Measurements from ENCODE around the gene TMEM259. TPM values are rescaled to one million over a fixed set of nuclear protein-coding genes. Genes with fewer than 3 reads are reported as not detected.
A peak's percentile ranks its signal among the peaks of the same experiment; 100 is the strongest.

The TMEM259 gene
- total and polyA plus RNA-seq, 9 of the 15 experiments (the other 6 are each of a cell fraction or from before 2014, with no cell fraction given): 0.52 to 231 (median 63.6) TPM

GRCh38 chr19:1041835-1042685 is 21.1 kb upstream of the TMEM259 start (continued):
- TF ChIP-seq MBD1 (CRISPR knock-in tag; IDR thresholded peaks at IDR 0.05): no peak
- TF ChIP-seq FUS (optimal IDR thresholded peaks at IDR 0.05; ENCODE audit: low read depth, low read length): no peak
- TF ChIP-seq FOXA3 (CRISPR knock-in tag; conservative IDR thresholded peaks at IDR 0.05 in 1 of 2, IDR thresholded peaks at IDR 0.05 in 1 of 2): no peak
- TF ChIP-seq ZNF311 (CRISPR knock-in tag; IDR thresholded peaks at IDR 0.05): no peak
- TF ChIP-seq CC2D1A (IDR thresholded peaks at IDR 0.05): no peak
- TF ChIP-seq NFE2 (IDR thresholded peaks at IDR 0.05; ENCODE audit: low read depth): peak; percentile 30; the same call in 1 of the 2 replicates
- TF ChIP-seq ARHGAP35 (IDR thresholded peaks at IDR 0.05; ENCODE audit: partially characterized antibody): no peak
- TF ChIP-seq POLR2AphosphoS5 (IDR thresholded peaks at IDR 0.05; ENCODE audit: control insufficient read depth, insufficient read depth, low read depth, low read length): 0 out of 2 replicates have a peak, but pooled peaks have one; percentile 33
- TF ChIP-seq POU5F1 (IDR thresholded peaks at IDR 0.05; ENCODE audit: borderline replicate concordance, low read depth, low read length, partially characterized antibody): no peak
- peak; percentile 90 for TF ChIP-seq C11orf30 (IDR thresholded peaks at IDR 0.05; ENCODE audit: low read depth)
- TF ChIP-seq GTF2F1 (IDR thresholded peaks at IDR 0.05; ENCODE audit: low read depth, low read length): no peak
- TF ChIP-seq NUFIP1 (IDR thresholded peaks at IDR 0.05; ENCODE audit: partially characterized antibody): no peak
- TF ChIP-seq ZNF280B (CRISPR knock-in tag; IDR thresholded peaks at IDR 0.05): no peak
- TF ChIP-seq POLR2G (IDR thresholded peaks at IDR 0.05; ENCODE audit: low read depth, low read length): peak; percentile 69
- TF ChIP-seq COPS2 (conservative IDR thresholded peaks at IDR 0.05): no peak
- TF ChIP-seq CXXC5 (CRISPR knock-in tag; IDR thresholded peaks at IDR 0.05): peak; percentile 78
- no peak for TF ChIP-seq ZNF134 (CRISPR knock-in tag; conservative IDR thresholded peaks at IDR 0.05)
- no peak for TF ChIP-seq FOXJ3 (CRISPR knock-in tag; IDR thresholded peaks at IDR 0.05)
- no peak for TF ChIP-seq E2F4 (CRISPR knock-in tag; IDR thresholded peaks at IDR 0.05; ENCODE audit: low read depth)
- TF ChIP-seq LCOR (CRISPR knock-in tag; IDR thresholded peaks at IDR 0.05): no peak
- no peak for TF ChIP-seq ZNF717 (CRISPR knock-in tag; IDR thresholded peaks at IDR 0.05)
- no peak; the same call in 1 of the 2 replicates for TF ChIP-seq NCOR1 (IDR thresholded peaks at IDR 0.05)
- no peak for TF ChIP-seq CBX5 (IDR thresholded peaks at IDR 0.05; ENCODE audit: borderline replicate concordance, low read depth)
- peak; percentile 6 for TF ChIP-seq TBP (optimal IDR thresholded peaks at IDR 0.05; ENCODE audit: low read depth, low read length)
- no peak for TF ChIP-seq TCF7L2 (IDR thresholded peaks at IDR 0.05; ENCODE audit: low read depth, low read length)
- TF ChIP-seq NCOA1 (IDR thresholded peaks at IDR 0.05; ENCODE audit: low read depth): no peak
- no peak for TF ChIP-seq HEY1 (CRISPR knock-in tag; IDR thresholded peaks at IDR 0.05; ENCODE audit: borderline replicate concordance)
